ENCODE data around the gene PARP16. TPM values are rescaled to one million over a fixed set of nuclear protein-coding genes. Genes with fewer than 3 reads are reported as not detected.

PARP16 gene
- total and polyA plus RNA-seq, 3 donors from 2014 or later, result 12.3 to 30.9 (median 24.3) TPM

DNA sequence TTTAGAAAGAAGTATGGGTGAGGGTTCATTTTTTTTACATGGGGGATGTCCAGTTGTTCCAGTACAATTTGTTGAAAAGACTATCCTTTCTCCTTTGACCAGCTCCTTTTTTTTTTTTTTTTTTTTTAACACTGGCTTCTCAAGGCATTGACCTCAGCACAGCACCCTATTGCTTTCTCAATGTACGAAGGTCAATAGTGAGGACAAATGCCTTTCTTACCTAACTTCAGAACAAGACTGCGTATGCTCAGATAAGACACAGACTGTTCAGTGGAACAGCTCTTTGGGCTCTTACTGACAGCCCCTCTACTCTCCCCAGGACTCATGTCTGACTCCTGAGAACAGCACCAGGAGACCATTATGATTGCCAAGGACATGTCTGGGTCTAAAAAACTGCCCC is 65.0 kb downstream of the PARP16 start:
- H3K4me1 ChIP-seq, result no peaks in the 10 kb centered on the region
- no peaks in the 10 kb centered on the region for H3K27me3 ChIP-seq
- H3K36me3 ChIP-seq (ENCODE audit: low read depth, missing control alignments), result no peaks in the 10 kb centered on the region
- intact Hi-C loops (cut with DNase I; ENCODE audit: low total_unique reads), result no loop called here
- no peak for DNase-seq
- no peaks in the 10 kb centered on the region for H3K9me3 ChIP-seq
- 65 to 84% methylated on average over 2 of the region's 2 CpGs for WGBS, 2 donors
- H3K4me3 ChIP-seq, result no peak overlapping the region
- TF ChIP-seq, protein P1, sequence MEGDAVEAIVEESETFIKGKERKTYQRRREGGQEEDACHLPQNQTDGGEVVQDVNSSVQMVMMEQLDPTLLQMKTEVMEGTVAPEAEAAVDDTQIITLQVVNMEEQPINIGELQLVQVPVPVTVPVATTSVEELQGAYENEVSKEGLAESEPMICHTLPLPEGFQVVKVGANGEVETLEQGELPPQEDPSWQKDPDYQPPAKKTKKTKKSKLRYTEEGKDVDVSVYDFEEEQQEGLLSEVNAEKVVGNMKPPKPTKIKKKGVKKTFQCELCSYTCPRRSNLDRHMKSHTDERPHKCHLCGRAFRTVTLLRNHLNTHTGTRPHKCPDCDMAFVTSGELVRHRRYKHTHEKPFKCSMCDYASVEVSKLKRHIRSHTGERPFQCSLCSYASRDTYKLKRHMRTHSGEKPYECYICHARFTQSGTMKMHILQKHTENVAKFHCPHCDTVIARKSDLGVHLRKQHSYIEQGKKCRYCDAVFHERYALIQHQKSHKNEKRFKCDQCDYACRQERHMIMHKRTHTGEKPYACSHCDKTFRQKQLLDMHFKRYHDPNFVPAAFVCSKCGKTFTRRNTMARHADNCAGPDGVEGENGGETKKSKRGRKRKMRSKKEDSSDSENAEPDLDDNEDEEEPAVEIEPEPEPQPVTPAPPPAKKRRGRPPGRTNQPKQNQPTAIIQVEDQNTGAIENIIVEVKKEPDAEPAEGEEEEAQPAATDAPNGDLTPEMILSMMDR (IDR thresholded peaks at IDR 0.05), result no peak
- TF ChIP-seq POLR2A (IDR thresholded peaks at IDR 0.05), result no peak
- no peak overlapping the region for H3K27ac ChIP-seq

- TF ChIP-seq, protein P1 (IDR thresholded peaks at IDR 0.05), result no peak
- no peak for TF ChIP-seq POLR2A (IDR thresholded peaks at IDR 0.05)
- peaks cover 10% of the 10 kb centered on the region for H3K4me1 ChIP-seq
- no peak for DNase-seq
- H3K36me3 ChIP-seq (ENCODE audit: low read depth, missing control alignments), result no peaks in the 10 kb centered on the region
- 78 to 92% methylated on average over 3 of the region's 3 CpGs for WGBS, 2 donors
- H3K9me3 ChIP-seq, result no peaks in the 10 kb centered on the region
- no peak overlapping the region for H3K4me3 ChIP-seq
- intact Hi-C loops (cut with DNase I; ENCODE audit: low total_unique reads), result no loop called here
- no peaks in the 10 kb centered on the region for H3K27me3 ChIP-seq
- H3K27ac ChIP-seq, result no peak overlapping the region
Observed at GRCh38 chr15:65219137-65219536, 67.5 kb downstream of the PARP16 start.

DNA sequence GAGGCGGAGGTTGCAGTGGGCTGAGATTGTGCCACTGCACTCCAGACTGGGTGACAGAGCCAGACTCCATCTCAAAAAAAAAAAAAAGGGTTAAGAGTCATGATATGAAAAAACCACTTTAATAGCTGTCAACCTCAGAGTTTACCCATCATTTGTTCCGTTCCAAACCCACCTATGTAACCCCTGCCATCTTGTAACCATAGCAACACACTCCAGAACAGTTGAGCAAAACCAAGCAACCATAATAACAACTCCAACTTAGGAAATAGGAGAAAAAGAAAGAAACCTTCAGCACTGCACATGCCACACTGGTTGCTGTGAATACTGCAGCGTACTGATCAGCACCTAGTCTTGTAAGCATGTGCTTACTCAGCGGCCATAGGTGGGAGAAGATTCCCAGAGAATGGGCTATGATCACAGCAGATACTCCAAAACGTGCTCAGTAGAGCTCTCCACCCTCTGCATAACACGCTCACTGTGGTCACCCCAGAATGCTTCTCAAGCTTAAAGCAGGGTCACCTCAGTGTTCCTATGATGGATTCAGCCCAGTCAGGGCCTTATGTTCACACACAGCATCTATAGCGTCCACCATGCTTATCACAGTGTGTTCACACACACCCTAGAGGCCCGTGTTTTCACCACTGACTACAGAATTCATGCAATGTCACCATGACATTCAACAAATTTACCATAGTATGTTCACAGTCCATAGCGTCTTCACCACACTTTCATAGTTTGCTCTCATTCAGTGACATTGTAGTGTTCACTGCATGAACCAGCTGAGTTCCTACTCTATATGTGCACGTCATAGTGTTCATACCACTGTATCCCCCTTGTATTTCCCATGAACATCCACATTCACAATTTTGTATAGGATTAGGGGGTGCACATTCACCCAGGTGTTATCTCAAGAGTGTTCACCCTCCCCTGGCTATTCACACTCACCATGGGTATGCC is 68.9 kb downstream of the PARP16 start:
- intact Hi-C loops (cut with DNase I; ENCODE audit: low total_unique reads), result no loop called here
- Histone ChIP-seq H3K9me3 (no peaks in the 10 kb centered on the region), H3K4me3 (no peak overlapping the region), H3K27ac (no peak overlapping the region), H3K36me3 (ENCODE audit: low read depth, missing control alignments) (no peaks in the 10 kb centered on the region), H3K27me3 (no peaks in the 10 kb centered on the region), H3K4me1 (peaks cover 22% of the 10 kb centered on the region)
- no peak for DNase-seq
- TF ChIP-seq, protein P1 (IDR thresholded peaks at IDR 0.05), result no peak
- TF ChIP-seq POLR2A (IDR thresholded peaks at IDR 0.05), result no peak
- 82 to 90% methylated on average over 9 to 10 of the region's 10 CpGs for WGBS, 2 donors

- intact Hi-C loops (cut with DNase I; ENCODE audit: low total_unique reads), result no loop called here
- Histone ChIP-seq H3K27me3 (no peaks in the 10 kb centered on the region), H3K27ac (no peak overlapping the region), H3K4me3 (no peak overlapping the region), H3K4me1 (peaks cover 34% of the 10 kb centered on the region), H3K36me3 (ENCODE audit: low read depth, missing control alignments) (no peaks in the 10 kb centered on the region), H3K9me3 (no peaks in the 10 kb centered on the region)
- no peak for DNase-seq
- TF ChIP-seq POLR2A (IDR thresholded peaks at IDR 0.05), result no peak
- TF ChIP-seq, protein P1 (IDR thresholded peaks at IDR 0.05), result no peak
Observed at GRCh38 chr15:65215496-65215895, 71.2 kb downstream of the PARP16 start.

All from testis (tissue), 3 donors.